SK-N-SH (cell line): ENCODE results near the gene STYXL1.
A peak's percentile ranks its signal among the peaks of the same experiment; 100 is the strongest.

Experiments used
- CTCF ChIP-seq: fragments of 200-600 bp; sonication (generic); IDR thresholded peaks from 2 replicates; pipeline ENCODE4 v1.6.1; 2017; ENCODE audit warnings: antibody characterized with exemption, mild to moderate bottlenecking, moderate library complexity
- ELF1 ChIP-seq: IDR thresholded peaks from 2 replicates; pipeline ENCODE4 v1.4.0; 2012
- FOXJ3 ChIP-seq: sonication (generic); formaldehyde crosslinking; IDR thresholded peaks from 2 replicates; pipeline ENCODE4 v1.5.1; 2020; ENCODE audit warnings: mild to moderate bottlenecking, missing genetic modification reagents
- PBX3 ChIP-seq: IDR thresholded peaks from 2 replicates; pipeline ENCODE4; 2012
- POLR2AphosphoS5 ChIP-seq: IDR thresholded peaks from 2 replicates; pipeline ENCODE4 v1.6.1; 2012; ENCODE audit warnings: low read depth, low read length
- RCOR1 ChIP-seq: fragments of 150-350 bp; IDR thresholded peaks from 2 replicates; pipeline ENCODE4 v1.6.1; 2017; ENCODE audit warnings: antibody characterized with exemption, low read length
- SMC3 ChIP-seq: IDR thresholded peaks from 2 replicates; pipeline ENCODE4 v1.6.1; 2012; ENCODE audit warnings: low read depth, low read length, improper control_type of control experiment
- TAF1 ChIP-seq: IDR thresholded peaks from 2 replicates; pipeline ENCODE4 v1.6.1; 2012; ENCODE audit warnings: low read depth, mild to moderate bottlenecking, low read length, moderate library complexity, borderline replicate concordance
- TCF12 ChIP-seq: IDR thresholded peaks from 2 replicates; pipeline ENCODE4 v1.4.0; 2012

GRCh38 chr7:75961218-75961617, 86.6 kb downstream of the STYXL1 start:
- TF ChIP-seq TCF12 (no peak), CTCF (peak; percentile 28; the same call in 1 of the 2 replicates), PBX3 (no peak), ELF1 (no peak), FOXJ3 (CRISPR knock-in tag) (no peak), TAF1 (no peak), SMC3 (no peak), POLR2AphosphoS5 (no peak), RCOR1 (no peak)
